ENCODE data around the gene KAZALD1.
A peak's percentile ranks its signal among the peaks of the same experiment; 100 is the strongest.

The KAZALD1 gene

DNA sequence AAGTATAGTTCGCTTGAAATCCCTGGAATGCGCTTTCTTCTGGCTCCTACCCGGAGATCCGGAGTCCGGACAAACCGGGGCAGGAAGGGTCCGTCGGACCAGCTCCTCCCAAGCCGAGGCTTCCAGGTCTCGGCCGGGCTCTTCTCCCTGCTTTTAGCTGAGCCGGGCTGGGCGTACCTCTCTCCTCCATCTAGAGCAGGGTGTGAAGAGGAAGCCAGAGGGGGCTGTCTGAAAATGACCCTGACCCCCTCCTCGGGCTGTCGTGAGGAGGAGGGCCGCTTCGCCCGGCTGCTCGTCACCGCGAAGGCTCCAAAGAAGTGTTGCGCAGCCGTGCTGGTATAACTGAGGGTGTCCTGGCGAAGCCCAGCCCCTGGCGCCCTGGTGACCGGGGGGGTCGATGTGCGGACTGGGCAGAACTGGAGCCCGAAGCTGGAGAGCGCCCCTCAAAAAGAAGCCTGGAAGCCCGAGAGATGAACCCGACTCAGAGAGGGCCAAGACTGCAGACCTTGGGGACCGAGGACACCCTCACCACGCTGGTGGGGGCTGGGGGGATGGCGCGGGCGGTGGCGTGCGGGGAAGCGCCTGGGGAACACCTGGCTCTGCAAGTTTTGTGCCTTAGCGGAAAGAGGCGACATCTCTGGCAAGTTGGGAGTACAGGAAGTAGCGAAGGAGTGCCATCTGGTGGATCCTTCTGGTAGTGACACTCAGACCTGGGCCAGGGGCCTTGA is 5.7 kb downstream of the KAZALD1 start:
- peak; percentile 85 for DNase-seq

DNA sequence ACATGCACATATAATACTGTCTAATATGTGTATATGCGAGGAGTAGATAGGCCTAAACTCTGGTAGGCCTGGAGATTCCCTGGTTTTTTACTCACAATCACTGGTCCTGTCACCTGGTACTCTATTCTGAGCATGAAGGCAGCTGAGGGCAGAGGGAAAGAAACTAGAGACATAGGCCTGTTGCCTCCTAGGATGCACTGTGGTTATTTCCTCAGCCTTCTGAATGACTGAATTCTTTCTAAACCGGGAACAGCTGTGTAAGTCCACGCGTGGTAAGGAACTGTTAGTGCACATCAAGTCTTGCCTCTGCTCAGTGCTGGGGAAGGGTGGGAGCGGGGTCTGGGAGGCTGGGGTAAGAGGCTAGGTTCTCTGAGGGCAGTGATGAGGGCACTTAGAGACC is 7.7 kb downstream of the KAZALD1 start:
- DNase-seq = no peak

DNA sequence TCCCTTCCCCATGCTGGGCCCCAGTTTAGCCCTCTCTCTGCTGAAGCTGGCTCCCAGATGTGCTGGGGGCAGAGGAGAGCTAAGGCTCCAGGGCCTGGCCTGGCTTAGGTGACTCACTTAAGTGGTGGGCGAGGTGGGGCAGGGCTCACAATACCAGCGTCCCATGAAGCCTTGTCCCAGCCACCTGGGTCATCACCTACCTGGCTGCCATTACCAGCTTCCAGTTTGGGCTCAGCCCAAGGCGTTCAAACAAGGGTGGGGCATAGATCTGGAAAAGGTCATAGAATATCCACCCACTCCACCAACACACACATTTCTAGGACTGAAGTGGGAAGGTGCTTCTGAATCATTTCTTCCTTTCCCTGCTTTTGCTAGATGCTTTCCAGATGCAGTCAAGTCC is 8.3 kb downstream of the KAZALD1 start:
- DNase-seq = no peak

DNA sequence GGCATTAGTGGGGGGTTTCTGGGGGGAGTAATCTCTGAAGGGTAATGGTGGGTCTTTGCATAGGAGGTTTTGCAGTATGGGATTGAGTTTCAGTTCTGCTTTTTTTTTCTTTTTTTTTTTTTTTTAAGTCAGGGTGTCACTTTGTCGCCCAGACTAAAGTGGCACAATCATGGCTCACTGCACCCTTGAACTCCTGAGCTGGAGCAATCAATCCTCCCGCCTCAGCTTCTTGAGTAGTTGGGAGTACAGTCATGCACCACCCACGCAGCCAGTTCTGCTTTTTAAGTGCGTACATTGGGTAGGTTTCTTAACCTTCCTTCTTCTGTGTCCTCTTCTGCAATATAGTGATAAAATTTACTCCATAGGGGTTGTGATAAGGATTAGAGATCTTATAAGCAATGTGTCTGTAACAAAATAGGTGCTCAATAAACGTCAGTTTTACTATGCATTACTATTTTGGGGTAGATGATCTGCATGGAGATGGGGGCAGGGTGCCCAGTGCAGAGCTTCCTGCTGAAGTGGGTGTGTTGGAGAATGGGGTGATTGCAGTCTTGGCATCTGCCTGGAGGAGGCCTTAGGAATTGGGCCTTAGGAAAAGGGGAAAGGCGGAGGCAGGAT is 9.6 kb downstream of the KAZALD1 start:
- peak; percentile 43 for DNase-seq

DNA sequence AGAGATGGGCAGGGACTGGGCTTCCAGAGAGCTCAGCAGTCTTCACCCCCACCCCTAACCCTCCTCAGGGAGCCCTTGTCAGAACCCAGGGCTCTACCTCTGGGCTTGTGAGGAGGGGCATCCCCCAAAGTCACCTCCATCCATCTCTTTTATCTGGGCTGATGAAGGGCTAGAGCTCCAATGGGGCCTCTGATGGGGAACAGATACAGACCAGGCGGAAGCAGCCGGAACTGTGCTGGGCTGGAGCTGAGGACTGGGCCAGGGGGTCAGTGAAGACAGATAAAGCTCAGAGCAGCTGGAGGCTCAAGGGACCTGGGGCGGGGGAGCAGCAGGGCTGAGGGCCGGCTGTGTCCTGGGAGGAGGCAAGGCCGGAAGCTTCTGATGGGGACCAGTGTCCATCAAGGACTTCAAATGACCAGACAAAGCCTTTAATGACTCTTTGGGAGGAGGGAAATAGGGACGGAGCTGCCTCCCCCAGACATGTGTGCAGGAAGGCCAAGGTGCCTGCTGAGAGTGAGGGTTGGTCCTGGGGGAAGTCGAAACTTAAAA is 10.2 kb downstream of the KAZALD1 start:
- no peak for DNase-seq

DNA sequence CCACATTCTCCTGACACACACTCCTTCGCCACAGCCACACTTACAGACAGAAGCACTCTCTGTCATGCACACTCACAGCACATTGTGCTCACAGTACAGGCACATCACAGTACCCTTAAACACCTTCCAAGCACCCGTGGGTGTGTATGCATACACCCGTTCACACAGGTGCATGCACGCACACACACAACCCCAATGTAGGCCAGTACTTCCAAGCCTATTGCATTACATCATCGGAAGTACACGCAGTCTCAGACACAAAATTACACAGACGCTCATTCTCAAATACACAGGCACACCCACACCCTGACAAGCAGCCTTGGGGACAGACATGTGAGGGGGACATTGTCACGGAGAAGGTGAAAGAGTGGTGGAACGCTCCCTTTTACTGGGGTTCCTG is 11.1 kb downstream of the KAZALD1 start:
- no peak for DNase-seq

DNA sequence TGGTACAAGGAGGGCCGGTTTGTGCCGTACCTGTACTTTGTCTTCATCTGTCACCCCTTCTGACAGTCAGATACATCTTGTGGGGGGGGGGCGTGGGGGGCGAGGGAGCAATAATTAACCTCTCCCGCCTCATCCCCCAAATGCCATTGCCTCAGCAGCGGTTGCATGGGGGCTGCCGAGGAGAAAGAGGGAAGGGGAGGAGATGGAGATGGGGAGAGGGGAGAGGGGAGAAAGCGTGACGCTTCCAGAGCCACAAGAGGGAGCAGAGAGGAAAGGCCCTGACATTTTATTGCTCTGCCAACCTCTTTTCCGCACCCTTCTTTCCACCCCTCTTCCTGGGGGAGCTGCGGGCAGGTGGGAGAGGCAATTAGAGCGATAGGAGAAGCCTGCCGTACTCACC is 11.8 kb downstream of the KAZALD1 start:
- DNase-seq = no peak

DNA sequence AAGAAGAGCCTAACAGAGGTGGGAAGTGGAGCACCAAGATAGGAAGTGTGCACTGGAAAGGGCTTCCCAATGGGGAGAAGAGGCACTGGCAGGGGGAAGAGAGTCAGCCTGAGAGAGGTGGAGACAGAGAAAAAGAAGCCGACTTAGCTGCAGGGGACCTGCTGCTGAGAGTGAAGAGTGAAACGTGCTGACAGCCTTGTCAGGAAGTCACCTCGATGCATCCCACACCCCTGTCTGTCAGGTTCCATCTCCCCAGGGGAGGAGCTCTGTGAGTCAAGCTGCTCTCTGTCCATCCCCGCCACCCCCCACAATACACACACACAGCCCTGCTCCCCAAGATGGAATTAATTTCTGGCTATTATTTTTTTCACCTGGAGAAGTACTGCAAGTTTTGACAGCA is 14.0 kb downstream of the KAZALD1 start:
- no peak for DNase-seq

DNA sequence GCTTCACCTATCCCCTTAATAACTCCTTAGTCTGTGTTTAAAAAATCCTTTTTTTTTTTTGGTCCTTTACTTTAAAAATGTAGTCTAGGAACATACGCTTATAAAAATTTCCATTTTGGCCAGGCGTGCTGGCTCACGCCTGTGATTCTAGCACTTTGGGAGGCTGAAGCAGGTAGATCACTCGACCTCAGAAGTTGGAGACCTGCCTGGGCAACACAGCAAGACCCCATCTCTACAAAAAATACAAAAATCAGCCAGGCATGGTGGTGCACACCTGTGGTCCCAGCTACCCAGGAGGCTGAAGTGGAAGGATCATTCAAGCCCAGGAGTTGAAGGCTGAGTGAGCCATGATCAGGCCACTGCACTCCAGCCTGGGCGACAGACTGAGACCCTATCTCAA is 14.8 kb downstream of the KAZALD1 start:
- DNase-seq = no peak

DNA sequence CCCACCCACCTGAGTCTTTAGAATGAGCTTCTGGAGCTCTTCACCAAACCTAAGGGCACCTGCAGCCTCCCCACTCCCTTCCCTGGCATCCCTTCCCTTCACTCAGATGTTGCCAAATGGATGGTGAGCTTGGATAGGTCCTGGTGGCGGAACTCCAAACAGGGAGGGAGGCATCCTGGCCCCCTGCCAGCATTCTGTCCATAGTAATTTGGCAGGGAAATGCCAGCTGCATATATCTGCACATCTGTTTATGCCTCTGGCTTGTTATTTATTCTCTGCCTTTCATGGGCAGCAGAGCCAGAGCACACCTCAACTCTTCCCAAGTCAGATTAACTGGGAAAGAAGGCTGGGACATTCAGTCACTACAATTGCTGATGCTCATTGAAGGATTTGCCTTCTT is 18.1 kb downstream of the KAZALD1 start:
- DNase-seq = no peak

DNA sequence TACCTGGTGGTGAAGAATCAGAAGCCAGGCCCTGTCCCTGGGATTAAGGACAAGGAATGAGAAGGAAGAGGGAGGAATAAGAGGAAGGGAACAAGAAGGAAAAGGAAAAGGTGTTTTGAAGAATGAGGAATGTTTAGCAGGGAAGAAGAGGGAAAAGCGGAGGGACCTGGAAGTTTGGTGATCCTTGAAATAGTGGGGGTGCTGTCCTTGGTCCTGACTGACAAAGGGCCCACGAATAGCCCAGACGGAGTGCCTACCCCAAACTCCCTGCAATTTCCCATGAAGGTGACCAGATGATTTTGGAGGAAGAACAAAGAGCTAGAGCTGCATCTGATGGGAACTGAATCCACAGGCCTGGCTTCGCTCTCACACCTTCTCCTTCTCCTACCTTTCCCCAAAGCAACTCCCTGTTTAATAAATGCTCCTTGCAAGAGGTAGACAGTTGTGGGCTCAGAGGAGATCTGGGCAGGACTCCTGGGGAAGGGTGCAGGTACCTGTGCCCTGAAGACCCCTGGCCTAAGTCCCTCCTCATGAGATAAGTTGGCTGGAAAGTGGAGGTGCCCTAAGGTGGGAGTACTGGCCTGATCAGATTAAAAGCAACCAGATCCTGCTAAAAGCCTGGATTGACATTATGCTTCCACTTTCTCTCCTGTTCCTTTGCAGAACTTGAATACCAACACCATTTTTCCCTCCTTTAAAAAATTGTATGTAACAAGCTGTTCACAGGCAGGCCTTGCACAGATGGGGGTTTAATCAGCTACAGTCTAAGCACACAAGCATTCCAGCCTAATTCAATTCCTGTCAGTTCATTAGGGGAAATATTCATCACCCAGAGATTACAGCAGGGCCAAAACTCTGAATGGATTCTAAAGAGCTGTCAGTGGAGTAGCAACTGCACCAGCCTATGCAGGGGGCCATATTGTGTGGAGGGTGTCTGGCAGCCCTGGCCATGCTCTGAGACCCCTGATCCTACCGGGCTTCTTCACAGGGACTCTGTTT is 19.4 kb downstream of the KAZALD1 start:
- no peak for DNase-seq

DNA sequence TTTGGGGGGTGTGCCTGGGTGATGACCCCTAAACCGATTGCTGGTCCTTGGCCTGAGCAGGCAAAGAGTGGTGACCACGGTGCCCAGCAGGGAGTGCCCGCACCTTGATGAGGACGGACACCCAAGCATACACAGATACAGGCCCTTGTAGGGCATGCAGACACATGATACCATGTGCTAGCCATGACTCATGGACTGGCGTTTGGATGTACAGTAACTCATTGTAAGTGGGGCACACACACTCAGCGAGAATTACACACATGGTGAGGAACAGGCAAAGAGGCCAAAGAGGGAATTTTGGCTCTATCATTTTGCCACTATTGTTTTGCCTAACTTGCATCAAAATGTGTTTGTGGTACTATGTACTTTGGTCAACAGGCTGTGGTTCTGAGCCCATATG is 24.1 kb downstream of the KAZALD1 start:
- no peak for DNase-seq

DNA sequence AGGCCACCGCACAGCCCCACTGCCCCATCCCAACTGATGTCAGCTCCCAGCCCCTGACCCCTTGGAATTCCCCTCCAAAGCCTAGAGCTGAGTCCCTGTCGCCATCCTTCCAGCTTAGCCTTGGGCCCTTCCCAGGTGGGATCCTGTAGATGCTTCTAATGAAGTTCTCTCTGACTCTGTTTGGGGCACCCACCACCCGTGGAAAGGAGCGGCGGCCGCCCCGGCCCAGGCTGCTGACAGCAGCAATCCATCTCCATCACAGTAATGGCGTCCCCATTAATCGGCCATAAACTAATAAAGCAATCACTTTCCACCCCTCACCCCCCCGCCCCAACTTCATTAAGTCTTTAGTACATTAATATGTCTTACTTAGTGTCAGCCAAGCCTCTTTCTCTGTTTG is 25.6 kb downstream of the KAZALD1 start:
- DNase-seq = no peak

DNA sequence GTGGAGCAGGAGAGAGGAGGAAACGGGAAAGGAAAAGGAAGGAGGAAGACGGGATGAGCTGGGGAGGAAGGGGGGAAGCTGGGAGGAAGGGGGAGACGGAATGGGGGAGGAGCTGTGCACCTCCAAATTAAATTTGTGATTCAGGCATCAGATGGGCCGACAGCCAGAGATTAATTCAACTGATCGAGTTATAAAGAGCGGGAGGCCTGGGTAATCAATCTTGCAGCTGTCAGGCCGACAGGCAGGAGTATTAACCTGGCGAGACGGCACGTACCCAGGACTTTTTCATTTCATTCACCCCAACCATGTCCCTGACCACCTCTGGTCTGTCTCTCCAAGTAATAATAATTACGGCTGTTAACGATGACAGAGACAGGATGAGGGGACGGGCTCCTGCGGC is 26.2 kb downstream of the KAZALD1 start:
- no peak for DNase-seq

DNA sequence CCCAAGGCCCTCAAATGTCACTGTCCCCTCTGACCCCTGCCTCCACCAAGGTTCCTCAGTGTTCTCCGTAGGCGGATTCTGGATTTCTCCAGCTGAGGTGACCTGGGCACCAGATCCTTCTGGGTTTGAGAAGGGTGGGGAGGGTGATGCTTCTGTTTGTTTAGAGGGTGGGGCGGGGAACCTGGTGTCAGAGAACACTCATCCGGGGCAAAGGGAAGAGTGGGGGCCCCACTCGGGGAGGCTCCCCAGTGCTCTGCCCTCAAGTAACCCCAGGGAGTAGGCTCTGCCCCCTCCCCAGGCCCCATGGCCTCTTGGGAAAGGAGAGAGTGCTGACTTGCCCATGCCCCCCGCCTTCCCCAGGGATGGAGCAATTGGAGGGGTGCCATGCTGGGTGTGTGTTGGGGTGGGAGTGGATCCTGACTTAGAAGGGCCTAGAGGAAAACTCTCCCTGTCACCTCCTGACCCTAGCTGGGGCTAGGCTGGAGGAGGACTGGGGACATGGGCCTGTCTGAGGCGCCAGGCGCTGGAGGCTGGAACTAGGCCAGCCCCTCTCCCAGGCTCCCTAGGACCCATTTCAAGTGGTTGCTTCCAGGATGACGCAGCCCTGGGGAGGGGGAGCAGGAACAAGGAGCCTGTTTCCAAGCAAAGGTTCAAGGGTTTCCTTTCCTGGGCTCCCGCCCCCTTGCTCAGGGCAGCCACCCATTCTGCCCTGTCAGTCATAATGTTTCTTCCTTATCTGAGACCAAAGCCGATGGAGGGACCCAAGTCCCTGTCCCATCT is 27.9 kb downstream of the KAZALD1 start:
- no peak for DNase-seq

DNA sequence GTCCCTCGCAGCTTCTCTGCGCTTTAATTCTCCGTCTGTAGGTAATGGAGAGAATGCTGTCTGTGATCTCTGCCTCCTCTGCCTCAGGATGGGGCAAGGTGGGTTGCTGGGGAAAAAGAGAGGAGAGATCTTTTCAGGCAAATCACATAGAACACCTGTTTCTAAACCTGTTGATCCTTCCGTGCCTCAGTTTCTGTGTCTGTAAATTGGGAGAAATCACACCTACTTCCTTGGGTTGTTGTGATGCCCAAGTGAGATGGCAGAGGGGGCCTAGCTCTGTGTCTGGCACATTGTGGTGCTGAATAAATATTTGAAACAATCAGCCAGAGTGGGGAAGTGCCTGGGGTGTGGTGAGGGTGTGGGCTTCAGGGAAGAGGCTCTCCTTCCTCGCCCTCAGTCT is 28.8 kb downstream of the KAZALD1 start:
- DNase-seq = no peak

DNA sequence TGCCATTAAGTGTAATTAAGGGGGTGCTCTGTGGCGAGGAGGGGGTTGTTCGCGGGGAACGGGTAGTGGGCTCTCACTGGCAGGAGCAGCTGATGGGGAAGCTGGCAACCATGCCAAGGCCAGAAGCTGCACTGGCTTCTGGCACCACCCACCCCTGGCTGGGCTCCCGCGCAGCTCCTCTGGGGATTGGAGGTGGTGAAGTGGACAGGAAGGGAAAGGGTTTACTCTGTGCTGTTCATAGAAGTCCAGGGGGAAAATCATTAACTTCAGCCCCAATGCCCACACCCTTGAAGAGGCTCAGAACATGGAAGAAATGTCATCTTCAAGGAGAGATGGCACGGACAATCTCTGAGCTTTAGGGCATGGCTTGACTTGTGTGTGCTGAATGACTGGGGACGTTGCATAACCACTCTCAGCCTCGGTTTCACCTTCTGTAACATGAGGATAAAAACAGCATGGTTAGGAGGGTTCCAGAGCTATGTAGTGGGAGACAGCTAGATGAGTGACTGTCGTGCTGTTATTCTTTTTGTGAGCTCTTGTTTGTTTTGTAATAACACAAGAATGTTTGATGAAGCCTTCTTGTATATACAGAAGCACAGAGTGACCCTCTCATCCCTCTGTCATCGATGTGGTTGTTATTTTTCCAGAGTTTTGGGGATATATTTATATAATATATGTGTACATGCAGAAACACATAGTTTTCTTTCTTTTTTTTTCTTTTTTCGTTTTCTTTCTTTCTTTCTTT is 29.9 kb downstream of the KAZALD1 start:
- no peak for DNase-seq

DNA sequence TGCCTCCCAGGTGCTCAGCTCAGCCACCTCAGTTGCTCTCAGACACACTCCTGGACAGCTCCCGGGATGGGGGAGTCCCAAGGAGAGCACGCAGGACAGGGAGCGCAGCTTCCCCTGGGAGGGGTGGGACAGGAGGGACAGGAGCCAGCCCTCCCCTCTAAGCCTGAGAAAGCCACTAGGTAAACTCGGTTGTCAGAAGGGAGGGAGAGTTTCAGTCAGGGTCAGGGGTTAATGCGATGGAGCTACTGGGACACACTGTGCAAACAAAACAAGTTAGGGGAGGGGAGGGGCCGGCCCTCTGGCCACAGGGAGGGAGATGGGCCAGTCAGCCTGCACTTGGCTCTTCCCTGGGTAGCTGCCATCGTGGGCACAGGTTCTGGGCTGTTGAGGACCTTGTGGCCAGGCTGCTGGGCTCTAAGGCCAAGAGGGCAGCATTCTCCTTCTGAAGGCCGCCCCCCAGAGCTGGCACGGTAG is 31.1 kb downstream of the KAZALD1 start:
- DNase-seq = no peak

DNA sequence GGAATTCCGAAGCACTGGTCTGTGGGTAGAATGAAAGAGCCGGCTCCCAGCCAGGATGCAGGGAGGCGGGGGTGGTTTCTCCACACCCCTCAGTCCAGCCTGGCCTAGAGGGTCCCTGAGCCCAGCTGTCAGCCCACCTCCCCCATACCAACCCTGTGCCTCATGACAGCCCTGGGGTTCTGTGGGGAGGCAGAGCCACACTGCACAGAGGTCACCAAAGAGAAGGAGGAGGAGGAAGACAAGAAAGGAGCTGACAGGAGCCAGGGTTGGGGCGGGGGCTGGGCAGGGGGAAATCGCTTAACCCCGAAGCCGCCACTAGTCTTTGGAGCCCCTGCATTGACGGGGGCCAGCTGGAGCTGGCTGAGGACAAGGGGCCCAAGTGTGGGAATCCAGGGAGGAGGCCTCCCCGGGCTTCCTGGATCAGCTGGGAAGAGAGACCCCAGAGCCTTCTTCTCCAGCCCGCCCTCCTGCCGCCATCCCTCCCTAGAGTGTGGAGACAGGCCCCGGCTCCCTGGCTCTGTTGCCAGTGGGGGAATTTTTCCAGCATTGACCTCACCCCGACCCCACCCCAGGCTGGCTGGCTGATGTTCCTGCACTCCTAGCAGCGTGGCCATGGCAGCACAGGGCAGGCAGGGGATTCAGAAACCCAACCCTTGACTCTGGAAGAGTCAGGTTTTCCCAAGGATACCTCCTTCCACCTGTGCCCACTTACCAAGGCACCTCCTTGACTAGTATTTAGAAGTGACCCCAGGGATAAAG is 32.5 kb downstream of the KAZALD1 start:
- no peak for DNase-seq

DNA sequence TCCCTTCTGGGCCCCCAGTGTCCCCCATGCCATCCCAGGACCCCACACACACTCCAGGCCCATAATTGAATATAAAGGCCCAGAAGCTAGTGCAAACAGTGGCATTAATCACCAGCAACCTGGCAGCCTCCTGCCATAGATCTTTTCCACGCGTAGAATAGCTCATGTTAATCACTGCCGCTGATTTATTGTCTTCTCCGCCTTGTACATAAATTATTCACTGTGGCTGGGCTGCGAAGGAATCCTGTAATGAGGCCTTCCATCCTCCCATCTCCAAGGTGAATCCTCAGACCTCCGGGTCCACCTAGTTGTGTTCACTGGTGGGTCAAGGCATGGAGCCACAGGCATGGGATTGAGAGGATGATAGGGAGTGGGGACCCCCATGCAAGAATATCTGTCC is 33.2 kb downstream of the KAZALD1 start:
- no peak for DNase-seq
